Measurements from ENCODE around the gene CCDC12. TPM values are rescaled to one million over a fixed set of nuclear protein-coding genes. Genes with fewer than 3 reads are reported as not detected.

The CCDC12 gene
- total RNA-seq, 1 experiment from 2014 or later: 44.2 TPM

- H3K9ac ChIP-seq (ENCODE audit: low read length): no peak overlapping the region
- intact Hi-C loops (cut with micrococcal nuclease): no loop called here
- H3K27me3 ChIP-seq (ENCODE audit: low read length): no peaks in the 10 kb centered on the region
- no peak overlapping the region for H2AFZ ChIP-seq (ENCODE audit: low read length)
- ChIA-PET POLR2A (ENCODE audit: unreplicated experiment) (interaction anchor here (0.6 kb wide), 1 partner anchor 35 kb away, joined by 4 read pairs; no protein-coding TSS in a partner anchor), CTCF (no interaction called here)
- H3K9me3 ChIP-seq (ENCODE audit: low read length): no peaks in the 10 kb centered on the region
- no peak for DNase-seq
- H3K27ac ChIP-seq (ENCODE audit: low read length): no peak overlapping the region
- TF ChIP-seq EZH2phosphoT487 (IDR thresholded peaks at IDR 0.05; ENCODE audit: borderline replicate concordance, low read length) (no peak), EZH2 (IDR thresholded peaks at IDR 0.05; ENCODE audit: low read length, unreplicated experiment) (no peak), CTCF (conservative IDR thresholded peaks at IDR 0.05; ENCODE audit: low read depth, low read length) (no peak)
- no peak for ATAC-seq
- peaks cover 54% of the 10 kb centered on the region for H4K20me1 ChIP-seq (ENCODE audit: low read length)
- no peak overlapping the region for H3K4me3 ChIP-seq (ENCODE audit: low read length)
- peaks cover 33% of the 10 kb centered on the region for H3K4me1 ChIP-seq (ENCODE audit: insufficient read depth, low read length)
- no peaks in the 10 kb centered on the region for H3K9me2 ChIP-seq (replicated peaks; ENCODE audit: low read length)
- no TSS peak for BruUV-seq (replicated peaks)
- H3K79me2 ChIP-seq (ENCODE audit: low read length): peaks cover 98% of the 10 kb centered on the region
- peaks cover 57% of the 10 kb centered on the region for H3K36me3 ChIP-seq (ENCODE audit: low read depth, low read length)
- H3K4me2 ChIP-seq (ENCODE audit: low read length): no peak overlapping the region
- H3F3A ChIP-seq (ENCODE audit: low read length, unreplicated experiment): no peaks in the 10 kb centered on the region
These were observed 34.5 kb downstream of the CCDC12 start for GRCh38 chr3:46942076-46942475.

GRCh38 chr3:46939578-46940445 lies 36.7 kb downstream of the CCDC12 start:
- H3K36me3 ChIP-seq (ENCODE audit: low read depth, low read length): peaks cover 52% of the 10 kb centered on the region
- no peak for TF ChIP-seq EZH2phosphoT487 (IDR thresholded peaks at IDR 0.05; ENCODE audit: borderline replicate concordance, low read length)
- no peak for TF ChIP-seq CTCF (conservative IDR thresholded peaks at IDR 0.05; ENCODE audit: low read depth, low read length)
- H3K9me2 ChIP-seq (replicated peaks; ENCODE audit: low read length): no peaks in the 10 kb centered on the region
- H3K79me2 ChIP-seq (ENCODE audit: low read length): peaks cover 91% of the 10 kb centered on the region
- H3K4me1 ChIP-seq (ENCODE audit: insufficient read depth, low read length): peaks cover 44% of the 10 kb centered on the region
- CTCF ChIA-PET: no interaction called here
- H3F3A ChIP-seq (ENCODE audit: low read length, unreplicated experiment): peaks cover 7% of the 10 kb centered on the region
- H3K4me2 ChIP-seq (ENCODE audit: low read length): no peak overlapping the region
- no peaks in the 10 kb centered on the region for H3K9me3 ChIP-seq (ENCODE audit: low read length)
- no peak overlapping the region for H3K4me3 ChIP-seq (ENCODE audit: low read length)
- peaks cover 32% of the 10 kb centered on the region for H4K20me1 ChIP-seq (ENCODE audit: low read length)
- no peak overlapping the region for H3K9ac ChIP-seq (ENCODE audit: low read length)
- ATAC-seq: no peak
- intact Hi-C loops (cut with micrococcal nuclease): no loop called here
- BruUV-seq (replicated peaks): no TSS peak
- H2AFZ ChIP-seq (ENCODE audit: low read length): no peak overlapping the region
- POLR2A ChIA-PET (ENCODE audit: unreplicated experiment): no interaction called here
- DNase-seq: no peak
- H3K27me3 ChIP-seq (ENCODE audit: low read length): no peaks in the 10 kb centered on the region
- H3K27ac ChIP-seq (ENCODE audit: low read length): no peak overlapping the region

- H4K20me1 ChIP-seq (ENCODE audit: low read length): peaks cover 17% of the 10 kb centered on the region; the same call in 1 of the 2 replicates
- BruUV-seq (replicated peaks): no TSS peak
- H3K79me2 ChIP-seq (ENCODE audit: low read length): peaks cover 91% of the 10 kb centered on the region
- H3F3A ChIP-seq (ENCODE audit: low read length, unreplicated experiment): peaks cover 10% of the 10 kb centered on the region
- ChIA-PET POLR2A (ENCODE audit: unreplicated experiment) (no interaction called here), CTCF (no interaction called here)
- ATAC-seq (no peak), DNase-seq (no peak)
- H3K4me1 ChIP-seq (ENCODE audit: insufficient read depth, low read length): peaks cover 43% of the 10 kb centered on the region
- H3K27me3 ChIP-seq (ENCODE audit: low read length): no peaks in the 10 kb centered on the region
- no peaks in the 10 kb centered on the region for H3K9me3 ChIP-seq (ENCODE audit: low read length)
- no peak overlapping the region for H3K9ac ChIP-seq (ENCODE audit: low read length)
- peaks cover 55% of the 10 kb centered on the region for H3K36me3 ChIP-seq (ENCODE audit: low read depth, low read length)
- no peaks in the 10 kb centered on the region for H3K9me2 ChIP-seq (replicated peaks; ENCODE audit: low read length)
- no peak for TF ChIP-seq CTCF (conservative IDR thresholded peaks at IDR 0.05; ENCODE audit: low read depth, low read length)
- TF ChIP-seq EZH2 (IDR thresholded peaks at IDR 0.05; ENCODE audit: low read length, unreplicated experiment): no peak
- TF ChIP-seq EZH2phosphoT487 (IDR thresholded peaks at IDR 0.05; ENCODE audit: borderline replicate concordance, low read length): no peak
- no peak overlapping the region for H3K27ac ChIP-seq (ENCODE audit: low read length)
- no peak overlapping the region for H3K4me3 ChIP-seq (ENCODE audit: low read length)
- H3K4me2 ChIP-seq (ENCODE audit: low read length): no peak overlapping the region
- no peak overlapping the region for H2AFZ ChIP-seq (ENCODE audit: low read length)
- intact Hi-C loops (cut with micrococcal nuclease): no loop called here
These were observed 38.4 kb downstream of the CCDC12 start for GRCh38 chr3:46938118-46938517.
